Kasumi-1 (cell line): Measurements from ENCODE around the gene BCAR3.
"Not testable (repeated sequence)": the region's sequence is repeated elsewhere in the genome, so short reads cannot be mapped to it uniquely, and the experiment has no call there.

ENCODE experiments used
- DNase-seq, 2 experiments: peaks; one replicate each; lab custom pipeline; 2025; lab: John Stamatoyannopoulos, UW

BCAR3 gene

DNA sequence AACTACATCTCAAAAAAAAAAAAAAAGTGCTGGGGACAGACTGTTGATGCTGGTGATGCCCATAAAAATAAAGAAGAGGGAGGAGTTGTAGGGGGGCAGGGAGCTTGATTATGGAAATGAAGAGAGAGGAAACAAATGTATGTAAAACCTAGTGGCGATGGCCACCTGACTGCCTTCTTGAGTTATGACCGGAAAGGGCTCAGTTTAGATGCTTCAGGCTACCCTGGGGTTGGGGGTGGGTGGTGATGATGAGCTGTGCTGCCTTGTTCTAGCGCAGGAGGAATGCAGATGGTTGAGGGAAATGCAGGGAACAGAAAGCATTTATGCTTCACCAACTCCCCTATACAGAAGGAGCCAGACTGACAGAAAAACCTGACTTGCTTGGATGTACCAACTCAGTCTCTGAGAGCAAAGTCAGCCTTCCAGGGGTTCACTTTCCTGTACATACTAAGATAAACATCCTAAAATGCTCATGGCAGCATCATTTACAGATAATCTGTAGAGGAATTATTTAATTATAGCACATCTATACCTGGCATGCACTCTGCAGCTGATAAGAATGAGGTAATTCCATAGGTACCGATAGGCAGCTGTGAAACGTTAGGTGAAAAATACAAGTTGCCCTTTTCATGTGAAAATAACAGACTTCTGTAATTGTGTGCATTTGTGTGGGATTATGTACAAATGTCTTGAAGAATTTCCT is 8.0 kb upstream of the BCAR3 start:
- no peak for DNase-seq

- DNase-seq, result no peak
Measured at GRCh38 chr1:93687542-93687941, 5.9 kb upstream of the BCAR3 start.

DNA sequence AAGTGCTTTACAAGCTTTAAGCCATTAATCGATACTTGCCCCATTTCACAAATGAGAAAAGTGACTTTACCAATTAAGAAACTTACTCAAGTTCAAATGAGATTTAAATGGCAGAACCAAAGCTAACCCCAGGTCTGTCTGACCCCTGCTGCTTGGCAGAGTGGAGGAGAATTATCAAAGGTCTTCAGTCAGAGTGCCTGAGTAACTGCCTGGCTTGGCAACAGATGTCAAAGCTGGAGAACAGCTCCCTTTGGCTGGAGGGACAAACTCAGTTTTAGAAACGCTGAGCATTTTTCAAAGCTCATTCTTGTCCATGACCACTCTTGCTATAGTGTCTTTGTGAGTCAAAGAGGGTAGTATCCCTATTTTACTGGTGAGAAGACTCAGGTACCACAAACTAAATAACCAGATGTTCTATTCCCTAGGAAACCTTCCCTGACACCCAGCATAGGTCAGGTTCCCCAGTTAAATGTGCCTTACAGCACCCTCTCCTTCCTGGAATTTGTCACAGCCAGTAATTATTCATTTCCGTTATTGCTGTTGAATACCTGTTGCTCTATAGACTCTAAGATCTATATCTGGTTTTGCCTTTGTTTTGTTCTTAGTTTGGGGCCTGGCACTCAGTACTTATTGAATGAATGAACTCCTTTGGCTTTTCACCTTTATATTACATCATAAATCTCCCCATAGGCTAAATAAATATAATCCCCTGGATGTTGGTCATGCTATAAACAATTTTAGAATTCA is 5.0 kb upstream of the BCAR3 start:
- DNase-seq, result no peak

GRCh38 chr1:93685918-93686317 is 4.3 kb upstream of the BCAR3 start:
- DNase-seq, result no peak

- no peak for DNase-seq
Measured at GRCh38 chr1:93683234-93683633, 1.6 kb upstream of the BCAR3 start.

- DNase-seq, result no peak
Measured at GRCh38 chr1:93681989-93682412, 364 bp upstream of the BCAR3 start.

GRCh38 chr1:93680420-93681100 is 1.1 kb downstream of the BCAR3 start:
- DNase-seq, result no peak

- DNase-seq, result no peak
Measured at GRCh38 chr1:93680076-93680419, 1.6 kb downstream of the BCAR3 start.

- DNase-seq, result no peak
Measured at GRCh38 chr1:93679546-93679945, 2.1 kb downstream of the BCAR3 start.

DNA sequence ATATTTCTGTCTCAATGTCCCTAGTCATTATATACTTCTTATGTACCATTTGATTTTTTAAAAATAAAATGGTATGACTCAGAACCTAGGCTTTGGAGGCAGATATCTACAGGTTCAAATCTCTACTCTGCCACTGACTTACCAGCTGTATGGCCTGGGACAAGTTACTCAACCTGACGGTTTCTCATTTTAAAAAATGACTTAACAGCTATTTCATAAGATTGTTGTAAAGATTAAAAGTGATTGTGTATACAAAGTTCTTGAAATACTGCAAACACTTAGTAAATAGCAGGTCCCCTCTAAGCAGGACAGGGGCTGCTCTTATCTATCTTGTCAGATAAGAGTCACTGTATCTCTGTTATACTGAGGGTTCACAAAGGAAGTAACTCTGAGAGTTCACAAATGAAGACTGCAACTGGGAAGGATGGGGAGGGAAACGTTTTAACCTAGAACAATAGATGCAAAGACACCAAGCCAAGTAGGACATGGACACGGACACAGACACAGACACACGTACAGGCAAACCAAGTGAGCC is 2.6 kb downstream of the BCAR3 start:
- DNase-seq, result no peak

GRCh38 chr1:93678491-93678890 is 3.1 kb downstream of the BCAR3 start:
- no peak for DNase-seq

DNA sequence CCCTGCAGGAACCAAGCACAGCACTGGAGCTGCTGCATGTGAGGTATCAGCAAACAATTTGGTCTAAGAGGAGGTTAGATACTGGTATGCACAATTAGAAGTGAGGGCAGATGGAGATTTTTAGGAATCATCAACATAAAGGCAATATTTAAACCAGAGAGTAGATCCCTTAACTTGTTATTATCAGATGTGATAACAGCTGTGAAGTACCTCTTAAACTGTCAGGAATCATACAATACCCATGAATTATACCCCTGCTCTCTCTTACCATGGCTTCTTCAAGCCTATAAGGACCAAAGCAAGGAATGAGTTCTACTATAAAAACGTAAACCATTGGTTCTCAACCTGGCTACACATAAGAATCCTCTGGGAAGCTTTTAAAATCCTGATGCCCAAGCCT is 3.9 kb downstream of the BCAR3 start:
- DNase-seq, result no peak

DNA sequence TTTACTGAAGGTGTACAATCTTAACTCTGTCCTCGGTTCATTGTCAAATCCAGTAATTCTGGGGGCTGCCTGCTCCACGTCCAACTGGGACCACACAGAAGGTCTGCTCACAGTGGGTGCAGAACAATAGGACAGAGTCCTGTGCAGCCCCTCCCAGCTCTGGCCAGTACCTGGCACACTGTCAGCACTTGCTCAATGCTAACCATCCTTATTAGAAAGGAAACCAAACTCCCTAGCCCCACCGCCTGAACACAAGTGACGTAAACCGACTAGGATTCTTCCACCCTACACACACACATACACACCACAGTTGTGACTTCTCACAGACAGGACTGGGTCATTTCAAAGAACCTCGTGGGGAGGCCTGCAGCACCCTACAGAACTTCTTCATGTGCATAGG is 5.2 kb downstream of the BCAR3 start:
- no peak for DNase-seq

GRCh38 chr1:93675931-93676330 is 5.7 kb downstream of the BCAR3 start:
- DNase-seq, result no peak

DNA sequence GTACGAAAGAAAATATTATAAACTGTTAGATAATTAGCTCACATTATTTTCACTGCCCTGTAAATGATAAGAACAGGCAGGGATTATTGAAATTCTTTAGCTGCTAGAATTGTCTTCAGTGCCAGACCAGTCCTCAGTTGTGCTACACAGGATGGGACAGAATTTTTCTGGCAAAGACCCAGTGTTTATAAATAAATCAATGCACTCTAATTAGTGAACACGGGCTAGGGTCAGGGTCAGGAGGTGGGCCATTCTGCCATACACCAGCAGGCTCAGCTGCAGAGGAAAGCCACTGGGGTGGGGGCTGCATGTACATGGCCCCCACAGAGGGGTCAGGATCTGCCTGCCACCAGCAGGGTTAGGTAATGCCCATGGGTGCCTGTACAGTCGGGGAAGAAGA is 6.4 kb downstream of the BCAR3 start:
- no peak for DNase-seq

DNA sequence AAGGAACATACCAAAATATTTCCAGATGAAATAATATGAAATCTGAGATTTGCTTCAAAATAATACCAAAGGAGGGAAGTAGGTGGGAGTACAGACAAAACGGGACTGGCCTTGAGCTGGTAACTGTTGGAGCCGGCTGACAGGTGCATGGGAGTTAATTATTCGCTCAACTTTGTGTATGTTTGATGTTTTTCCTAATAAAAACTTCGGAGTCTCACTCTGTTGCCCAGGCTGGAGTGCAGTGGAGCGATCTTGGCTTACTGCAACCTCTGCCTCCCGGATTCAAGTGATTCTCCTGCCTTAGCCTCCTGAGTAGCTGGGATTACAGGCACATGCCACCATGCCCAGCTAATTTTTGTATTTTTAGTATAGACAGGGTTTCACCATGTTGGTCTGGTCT is 7.6 kb downstream of the BCAR3 start:
- not testable (repeated sequence) for DNase-seq

DNA sequence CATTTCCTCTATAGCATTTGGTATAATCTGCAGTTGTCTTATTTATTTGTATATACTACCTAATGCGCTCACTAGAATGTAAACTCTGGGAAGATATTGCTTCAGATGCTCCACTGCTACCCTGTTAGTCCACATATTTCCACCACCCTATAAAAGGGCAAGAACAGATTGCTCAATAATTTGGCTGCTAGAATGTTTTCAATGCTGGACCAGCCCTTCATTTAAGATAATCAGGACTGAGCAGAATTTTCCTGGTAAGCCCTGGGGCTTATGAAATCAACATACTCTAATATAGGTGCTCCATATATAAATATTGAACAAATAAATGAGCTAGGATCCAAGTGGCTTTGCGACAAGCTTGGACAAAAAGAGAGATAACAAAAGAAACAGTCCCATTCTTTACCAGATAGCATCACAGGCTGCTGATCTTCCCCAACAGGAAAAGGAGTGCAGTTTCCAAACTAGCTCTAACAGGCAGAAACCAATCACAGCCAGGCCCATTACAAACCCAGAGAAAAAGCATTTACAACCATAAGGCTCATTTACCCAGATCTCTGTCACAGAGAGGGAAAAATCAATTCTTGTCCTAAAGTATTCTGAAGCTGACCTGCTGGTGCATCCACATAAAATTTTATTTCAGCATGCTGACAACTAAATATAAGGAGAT is 8.3 kb downstream of the BCAR3 start:
- no peak for DNase-seq

GRCh38 chr1:93672477-93673162 is 9.0 kb downstream of the BCAR3 start:
- DNase-seq, result no peak

DNA sequence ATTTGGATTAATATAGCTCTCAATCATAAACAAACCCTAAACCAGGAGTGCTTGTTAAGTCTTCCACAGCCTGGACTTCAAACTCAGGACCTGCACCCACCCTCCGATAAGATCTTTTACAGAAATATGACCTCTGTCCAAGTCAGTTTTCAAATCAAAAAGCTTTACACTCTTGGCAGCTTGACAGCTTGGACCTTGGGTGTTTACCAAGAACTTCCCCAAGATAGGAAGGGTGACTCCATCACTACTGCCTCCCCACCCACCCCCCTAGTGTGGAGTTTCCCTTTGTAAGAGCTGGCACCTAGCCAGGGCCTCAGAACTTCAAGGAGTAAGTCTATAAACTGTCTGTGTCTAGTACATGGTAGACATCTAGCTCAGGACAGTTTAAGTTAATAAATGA is 9.6 kb downstream of the BCAR3 start:
- DNase-seq, result no peak

DNA sequence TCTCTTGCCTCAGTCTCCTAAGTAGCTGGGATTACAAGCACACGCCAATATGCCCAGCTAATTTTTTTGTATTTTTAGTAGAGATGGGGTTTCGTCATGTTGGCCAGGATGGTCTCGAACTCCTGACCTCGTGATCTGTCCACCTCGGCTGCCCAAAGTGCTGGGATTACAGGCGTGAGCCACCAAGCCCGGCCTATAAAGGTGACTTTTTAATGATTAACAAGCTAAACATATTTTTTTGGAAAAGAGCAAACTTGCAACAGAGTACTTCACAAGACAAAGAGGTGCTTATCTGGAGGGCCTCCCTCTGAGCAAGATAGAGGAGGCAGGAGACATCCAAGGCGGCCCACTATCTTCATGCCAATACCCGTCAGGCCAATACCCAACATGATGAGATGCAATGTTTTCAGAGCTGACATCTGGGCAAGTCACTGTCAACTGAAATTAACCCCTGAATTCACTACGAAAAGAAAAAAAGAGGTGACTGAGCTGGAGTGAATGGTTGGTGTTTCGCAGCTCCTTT is 10.5 kb downstream of the BCAR3 start:
- no peak for DNase-seq

DNA sequence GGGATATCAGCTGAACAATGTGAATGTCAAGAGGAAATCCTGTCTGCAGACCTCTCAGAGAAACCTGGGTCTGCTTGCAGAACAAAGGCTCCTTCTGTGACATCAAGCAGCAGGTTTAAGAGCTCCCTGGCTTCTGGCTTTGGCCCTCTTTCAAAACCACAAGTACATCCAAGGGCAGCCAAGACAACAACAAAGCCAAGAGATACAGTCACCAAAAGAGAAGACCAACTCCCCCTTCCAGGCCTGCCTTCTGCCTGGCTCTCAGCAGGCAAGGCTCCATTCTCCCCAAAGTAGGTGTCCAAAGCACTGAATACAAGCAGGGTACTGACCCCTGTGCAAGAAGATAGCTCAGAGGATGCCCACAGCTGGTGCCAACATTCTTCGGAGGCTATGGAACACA is 11.5 kb downstream of the BCAR3 start:
- peak in 1 of 2 experiments; percentile 4 for DNase-seq

- DNase-seq, result no peak
Measured at GRCh38 chr1:93669369-93669768, 12.3 kb downstream of the BCAR3 start.
